GM21528 (cell line): ENCODE results near the gene NGF.

Experiments
- ATAC-seq: cut with Tn5 transposase; IDR thresholded peaks from one replicate; pipeline ENCODE4 v1.9.1; 2021; ENCODE audit warnings: mild to moderate bottlenecking, moderate library complexity; ENCODE audit not compliant: unreplicated experiment, low FRiP score

The NGF gene

GRCh38 chr1:115284209-115284608 is 53.8 kb downstream of the NGF start:
- ATAC-seq, result no peak

- ATAC-seq, result no peak
Observed at GRCh38 chr1:115283681-115284146, 54.3 kb downstream of the NGF start.

GRCh38 chr1:115283249-115283648 is 54.8 kb downstream of the NGF start:
- no peak for ATAC-seq

- no peak for ATAC-seq
Observed at GRCh38 chr1:115282807-115283208, 55.2 kb downstream of the NGF start.

- ATAC-seq, result no peak
Observed at GRCh38 chr1:115281143-115281542, 56.9 kb downstream of the NGF start.

DNA sequence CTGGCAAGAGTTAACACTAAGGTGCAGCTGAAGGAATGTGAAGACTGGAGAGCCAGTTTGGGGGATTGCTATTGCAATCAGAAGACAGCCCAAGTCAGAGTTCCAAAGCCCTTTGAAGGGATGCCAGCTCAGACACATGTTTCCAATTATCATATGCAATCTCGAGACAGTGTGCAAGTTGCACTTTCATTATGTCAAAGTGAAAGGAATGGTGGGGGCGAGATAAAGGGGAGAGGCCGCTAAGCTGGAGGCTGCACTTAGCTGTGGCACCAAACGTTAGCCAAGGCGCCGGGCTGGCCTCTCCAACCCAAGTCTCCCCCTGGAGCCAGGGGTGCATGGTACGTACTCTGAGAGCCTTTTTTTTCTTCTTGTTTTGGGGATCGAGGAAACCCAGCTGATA is 58.0 kb downstream of the NGF start:
- no peak for ATAC-seq

DNA sequence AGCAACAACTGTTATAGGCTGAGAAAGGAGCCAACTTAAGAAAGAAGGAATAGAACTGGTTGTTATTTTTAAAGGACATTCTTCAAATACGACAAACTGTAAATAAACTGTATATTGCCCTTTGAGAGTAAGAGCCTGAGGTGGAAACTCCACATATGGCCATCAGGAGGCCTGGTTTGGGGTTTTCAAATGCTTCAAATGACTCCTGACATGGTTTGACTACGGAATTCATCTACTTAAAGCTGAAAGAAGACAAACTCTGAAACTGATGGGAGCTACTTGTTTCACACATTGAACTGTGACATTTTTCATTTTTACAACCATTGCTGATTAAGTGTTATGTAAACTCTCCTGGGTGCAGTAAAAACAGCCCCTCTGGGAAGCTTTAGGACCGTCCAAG is 59.8 kb downstream of the NGF start:
- no peak for ATAC-seq

GRCh38 chr1:115277276-115277675 is 60.8 kb downstream of the NGF start:
- ATAC-seq, result no peak

GRCh38 chr1:115275216-115275615 is 62.8 kb downstream of the NGF start:
- ATAC-seq, result no peak

DNA sequence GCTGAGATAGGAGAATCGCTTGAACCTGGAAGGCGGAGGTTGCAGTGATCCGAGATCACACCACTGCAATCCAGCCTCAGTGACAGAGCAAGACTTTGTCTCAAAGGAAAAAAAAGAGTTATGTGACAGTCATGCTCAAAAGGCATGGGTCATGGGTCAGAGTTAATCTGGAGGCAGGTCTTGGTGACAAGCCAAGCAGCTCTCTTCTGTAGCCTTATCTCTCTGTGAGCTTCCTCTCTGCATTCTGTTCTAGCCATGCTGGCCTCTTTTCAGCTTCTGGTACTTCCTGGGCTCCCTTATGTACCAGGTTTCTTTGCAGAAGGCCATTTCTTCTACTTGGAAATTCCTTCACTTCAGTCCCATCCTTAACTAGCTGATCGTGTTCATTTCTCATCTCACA is 63.6 kb downstream of the NGF start:
- ATAC-seq, result no peak

DNA sequence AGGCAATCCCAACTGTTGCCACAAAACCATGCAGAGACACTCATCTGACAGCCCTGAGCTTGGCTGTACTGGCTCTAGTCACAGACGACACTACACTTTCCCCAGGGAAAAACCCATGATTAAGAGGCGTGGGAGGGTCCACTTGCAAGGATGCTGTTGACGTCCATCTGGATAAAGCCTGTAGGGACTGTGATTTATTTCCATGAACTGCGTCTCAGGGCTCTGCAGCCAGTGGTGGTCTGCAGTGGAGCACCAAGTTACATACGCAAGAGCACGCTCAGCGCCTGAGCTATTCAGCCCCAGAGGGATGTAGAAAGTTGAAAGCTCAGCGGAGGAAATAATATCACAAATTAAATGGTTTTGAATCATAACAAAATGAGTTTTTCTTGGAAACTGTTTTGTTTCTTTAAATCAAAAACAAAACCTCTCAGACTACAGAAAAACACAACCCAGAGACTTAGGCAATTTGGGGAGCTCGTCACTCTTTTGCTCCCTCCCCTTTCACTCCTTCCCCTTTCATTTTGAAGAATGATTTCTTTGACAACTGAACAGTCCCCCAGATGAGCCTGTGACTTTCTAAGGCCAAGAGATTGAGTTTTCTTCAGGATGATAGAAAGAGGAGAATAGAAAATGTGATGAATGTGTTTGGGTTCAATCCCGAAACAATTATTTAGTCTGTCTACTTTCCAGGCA is 71.2 kb downstream of the NGF start:
- ATAC-seq, result no peak

GRCh38 chr1:115265099-115265498 is 73.0 kb downstream of the NGF start:
- no peak for ATAC-seq

- no peak for ATAC-seq
Observed at GRCh38 chr1:115262886-115263285, 75.2 kb downstream of the NGF start.

DNA sequence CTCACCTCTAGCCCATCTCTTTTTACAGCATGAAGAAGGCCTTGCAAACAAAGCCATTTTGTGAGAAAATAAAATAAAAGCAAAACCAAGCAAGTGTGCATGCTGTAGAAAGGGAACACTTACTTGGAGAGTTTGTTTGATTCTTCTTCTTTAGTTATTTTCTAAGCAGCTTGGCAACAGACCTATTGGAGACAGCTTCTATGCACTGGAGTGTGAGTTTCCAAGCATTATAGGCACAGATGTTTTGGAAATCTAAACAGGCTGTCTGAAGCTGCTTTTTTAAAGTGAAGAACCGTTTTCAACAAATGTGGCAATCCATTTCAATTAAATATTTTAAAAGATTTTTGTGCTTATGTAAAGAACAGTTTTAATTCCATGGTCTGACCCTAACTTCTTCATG is 76.6 kb downstream of the NGF start:
- no peak for ATAC-seq

- no peak for ATAC-seq
Observed at GRCh38 chr1:115258302-115258866, 79.7 kb downstream of the NGF start.

DNA sequence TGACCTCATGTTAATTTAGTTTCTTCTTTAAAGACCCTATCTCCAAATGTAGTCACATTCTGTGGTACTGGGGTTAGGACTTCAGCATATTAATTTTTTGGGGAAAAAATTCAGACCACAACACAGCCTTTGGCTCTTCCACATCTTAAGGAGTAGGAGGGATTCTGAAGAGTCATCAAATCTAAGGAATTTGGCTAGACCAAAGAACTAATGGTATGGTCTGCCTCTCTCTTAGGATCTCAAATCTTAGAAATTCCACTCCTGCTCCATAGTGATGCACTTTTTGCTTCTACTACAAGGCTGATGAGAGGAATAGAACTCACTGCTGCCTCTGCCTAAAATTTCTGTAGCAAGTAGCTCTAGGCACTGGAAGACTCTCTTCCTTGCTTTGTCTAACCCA is 80.5 kb downstream of the NGF start:
- ATAC-seq, result no peak

DNA sequence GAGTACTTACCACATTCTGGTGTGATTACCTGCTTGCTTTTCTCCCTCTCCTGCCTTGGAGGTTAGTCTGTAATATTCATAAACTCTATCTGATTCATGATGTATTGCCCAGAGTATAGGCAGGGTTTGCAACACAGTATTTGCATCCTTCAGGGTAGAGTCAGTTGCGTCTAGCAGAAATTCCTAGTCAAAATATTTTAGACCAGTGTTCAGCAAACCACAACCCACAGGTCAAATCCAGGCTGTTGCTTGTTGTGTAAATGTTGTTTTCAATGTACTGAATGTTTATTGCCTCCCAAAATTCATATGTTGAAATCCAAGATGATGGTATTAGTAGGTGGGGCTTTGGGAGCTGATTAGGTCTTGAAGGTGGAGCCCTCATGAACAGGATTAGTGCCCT is 82.9 kb downstream of the NGF start:
- ATAC-seq, result no peak

GRCh38 chr1:115252585-115252984 is 85.5 kb downstream of the NGF start:
- no peak for ATAC-seq

GRCh38 chr1:115251856-115252255 is 86.2 kb downstream of the NGF start:
- no peak for ATAC-seq

DNA sequence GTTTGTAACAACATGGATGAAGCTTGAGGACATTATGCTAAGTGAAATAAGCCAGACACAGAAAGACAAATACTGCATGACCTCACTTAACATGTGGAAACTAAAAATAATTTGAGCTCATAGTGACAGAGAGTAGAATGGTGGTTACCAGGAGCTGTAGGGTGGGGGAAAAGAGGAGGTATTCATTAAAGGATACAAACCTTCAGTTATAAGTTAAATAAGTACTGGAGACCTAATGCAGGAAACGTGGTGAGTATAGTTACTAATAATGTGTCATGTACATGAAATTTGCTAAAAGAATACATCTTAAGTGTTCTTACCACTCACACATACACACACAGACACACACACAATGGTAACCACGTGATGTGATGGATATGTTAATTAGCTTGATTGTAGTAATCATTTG is 86.7 kb downstream of the NGF start:
- no peak for ATAC-seq

- ATAC-seq, result no peak
Observed at GRCh38 chr1:115246526-115246925, 91.5 kb downstream of the NGF start.

GRCh38 chr1:115245227-115245626 is 92.8 kb downstream of the NGF start:
- no peak for ATAC-seq
